GM23338 (cell line): ENCODE measurements around the gene SUCLG2. TPM values are rescaled to one million over a fixed set of nuclear protein-coding genes. Genes with fewer than 3 reads are reported as not detected.

Source experiments
- ATAC-seq: fragments of 200-7000 bp; cut with Tn5 transposase; 3 replicates; pipeline ENCODE4 v1.9.1; 2020
- DNase-seq: peaks from one replicate; pipeline ENCODE4 v3.0.0-alpha.2; 2015; ENCODE audit warnings: low spot score
- H2AFZ ChIP-seq: fragments of 200-600 bp; sonication (generic); 2 replicates; pipeline ENCODE4 v1.8.0; 2016; ENCODE audit warnings: antibody characterized with exemption, mild to moderate bottlenecking, moderate library complexity
- H3F3A ChIP-seq: fragments of 200-600 bp; sonication (generic); replicated peaks from 2 replicates; pipeline ENCODE4 v1.8.0; 2017; ENCODE audit warnings: antibody characterized with exemption, mixed run types, low read depth
- H3K27ac ChIP-seq: fragments of 200-600 bp; sonication (generic); 2 replicates; pipeline ENCODE4 v1.6.1; 2016; ENCODE audit warnings: low read depth
- H3K27me3 ChIP-seq: fragments of 200-600 bp; sonication (generic); 2 replicates; pipeline ENCODE4 v1.8.0; 2016; ENCODE audit warnings: mild to moderate bottlenecking, mixed run types, moderate library complexity; ENCODE audit not compliant: insufficient read depth
- H3K36me3 ChIP-seq: fragments of 200-600 bp; sonication (generic); 2 replicates; pipeline ENCODE4 v1.8.0; 2016; ENCODE audit warnings: mild to moderate bottlenecking; ENCODE audit not compliant: insufficient read depth
- H3K4me1 ChIP-seq: fragments of 200-600 bp; sonication (generic); 2 replicates; pipeline ENCODE4 v1.8.0; 2016; ENCODE audit warnings: mild to moderate bottlenecking, moderate library complexity; ENCODE audit not compliant: insufficient read depth
- H3K4me2 ChIP-seq: fragments of 200-600 bp; sonication (generic); 2 replicates; pipeline ENCODE4 v1.7.1; 2017; ENCODE audit warnings: mixed run types
- H3K4me3 ChIP-seq: fragments of 200-600 bp; sonication (generic); 2 replicates; pipeline ENCODE4 v1.6.1; 2016; ENCODE audit warnings: mixed run types
- H3K79me2 ChIP-seq: fragments of 200-600 bp; sonication (generic); replicated peaks from 2 replicates; pipeline ENCODE4 v1.8.0; 2017; ENCODE audit warnings: mild to moderate bottlenecking; ENCODE audit not compliant: insufficient read depth
- H3K9me2 ChIP-seq: fragments of 200-600 bp; sonication (generic); 2 replicates; pipeline ENCODE4 v1.8.0; 2017; ENCODE audit not compliant: insufficient read depth
- H4K20me1 ChIP-seq: fragments of 200-600 bp; sonication (generic); replicated peaks from 2 replicates; pipeline ENCODE4 v1.8.0; 2017; ENCODE audit warnings: mild to moderate bottlenecking; ENCODE audit not compliant: insufficient read depth
- H3K27ac Mint-ChIP-seq: 2 replicates; pipeline ENCODE4 v1.8.0; 2020; ENCODE audit warnings: inconsistent platforms, mild to moderate bottlenecking, moderate library complexity, mixed read lengths
- H3K27me3 Mint-ChIP-seq: 3 replicates; pipeline ENCODE4 v1.8.0; 2022; ENCODE audit warnings: low read depth, mild to moderate bottlenecking, moderate library complexity, mixed read lengths, inconsistent platforms; ENCODE audit not compliant: insufficient read depth, poor library complexity
- H3K36me3 Mint-ChIP-seq: 3 replicates; pipeline ENCODE4 v1.8.0; 2021; ENCODE audit warnings: low read depth, mild to moderate bottlenecking, inconsistent platforms, moderate library complexity, mixed read lengths
- H3K4me1 Mint-ChIP-seq: 3 replicates; pipeline ENCODE4 v1.8.0; 2020; ENCODE audit warnings: mild to moderate bottlenecking, inconsistent platforms, mixed read lengths
- H3K4me3 Mint-ChIP-seq: 3 replicates; pipeline ENCODE4 v1.8.0; 2021; ENCODE audit warnings: moderate library complexity, mild to moderate bottlenecking, inconsistent platforms, mixed read lengths
- H3K9me3 Mint-ChIP-seq: 3 replicates; pipeline ENCODE4 v1.8.0; 2020; ENCODE audit warnings: moderate library complexity, mild to moderate bottlenecking, inconsistent platforms, mixed read lengths
- CREB1 ChIP-seq: fragments of 250-450 bp; sonication (Bioruptor Pico); IDR thresholded peaks from 2 replicates; pipeline ENCODE4 v1.5.0; 2020; ENCODE audit warnings: low read depth, mild to moderate bottlenecking, moderate library complexity
- CTCF ChIP-seq, 2 experiments: fragments of 200-600 bp in 1 of 2; sonication (generic) in 1 of 2; conservative IDR thresholded peaks; 2 replicates each; pipeline versions ENCODE4 v1.5.1 to v1.6.1; 2016 to 2017; ENCODE audit warnings: antibody characterized with exemption in 2 of 2, low read depth in 2 of 2, mild to moderate bottlenecking in 2 of 2, moderate library complexity in 1 of 2
- ETS1 ChIP-seq: IDR thresholded peaks from 2 replicates; pipeline ENCODE4 v1.6.1; 2016; ENCODE audit warnings: antibody characterized with exemption
- EZH2 ChIP-seq: fragments of 200-600 bp; sonication (generic); IDR thresholded peaks from one replicate; pipeline ENCODE4 v1.8.0; 2017; ENCODE audit warnings: antibody characterized with exemption, mild to moderate bottlenecking, low read depth; ENCODE audit not compliant: unreplicated experiment
- EZH2phosphoT487 ChIP-seq: fragments of 200-600 bp; sonication (generic); IDR thresholded peaks from one replicate; pipeline ENCODE4 v1.8.1; 2018; ENCODE audit warnings: antibody characterized with exemption; ENCODE audit not compliant: unreplicated experiment
- JUNB ChIP-seq: IDR thresholded peaks from one replicate; pipeline ENCODE4 v1.6.1; 2016; ENCODE audit warnings: antibody characterized with exemption; ENCODE audit not compliant: unreplicated experiment
- NANOG ChIP-seq: IDR thresholded peaks from 2 replicates; pipeline ENCODE4 v1.6.1; 2016; ENCODE audit warnings: antibody characterized with exemption, borderline replicate concordance
- POLR2AphosphoS5 ChIP-seq: IDR thresholded peaks from 2 replicates; pipeline ENCODE4 v1.6.1; 2016; ENCODE audit warnings: antibody characterized with exemption, low read depth
- REST ChIP-seq: IDR thresholded peaks from one replicate; pipeline ENCODE4 v1.6.1; 2018; ENCODE audit warnings: antibody characterized with exemption; ENCODE audit not compliant: unreplicated experiment
- STAT1 ChIP-seq: IDR thresholded peaks from one replicate; pipeline ENCODE4 v1.6.1; 2016; ENCODE audit warnings: antibody characterized with exemption; ENCODE audit not compliant: unreplicated experiment
- ZNF114 ChIP-seq: fragments of 250-450 bp; sonication (Bioruptor Pico); IDR thresholded peaks from 2 replicates; pipeline ENCODE4 v1.5.0; 2020; ENCODE audit warnings: mild to moderate bottlenecking, moderate library complexity
- ZNF331 ChIP-seq: fragments of 250-450 bp; sonication (Bioruptor Pico); IDR thresholded peaks from 2 replicates; pipeline ENCODE4 v1.5.0; 2020; ENCODE audit warnings: low read depth, mild to moderate bottlenecking, moderate library complexity
- polyA plus RNA-seq: library from polyadenylated mRNA; unstranded; fragments of >200 nt; fragmentation: Nextera tagmentation; extraction: Ambion mirVana; gene quantifications from 2 replicates; pipeline ENCODE4 v1.2.1, GENCODE V29; 2016
- total RNA-seq: library from RNA; depleted of rRNA; stranded (reverse); fragments of >200 nt; shearing (Covaris generic); gene quantifications from 2 replicates; pipeline ENCODE4 v1.2.3, GENCODE V29; 2014

Gene SUCLG2
- total and polyA plus RNA-seq, 2 experiments from 2014 or later = 29.3 to 39.0 TPM

- TF ChIP-seq REST = no peak
- no peak for TF ChIP-seq ETS1
These were observed 200.8 kb downstream of the SUCLG2 start (continued) for GRCh38 chr3:67453628-67454027.

DNA sequence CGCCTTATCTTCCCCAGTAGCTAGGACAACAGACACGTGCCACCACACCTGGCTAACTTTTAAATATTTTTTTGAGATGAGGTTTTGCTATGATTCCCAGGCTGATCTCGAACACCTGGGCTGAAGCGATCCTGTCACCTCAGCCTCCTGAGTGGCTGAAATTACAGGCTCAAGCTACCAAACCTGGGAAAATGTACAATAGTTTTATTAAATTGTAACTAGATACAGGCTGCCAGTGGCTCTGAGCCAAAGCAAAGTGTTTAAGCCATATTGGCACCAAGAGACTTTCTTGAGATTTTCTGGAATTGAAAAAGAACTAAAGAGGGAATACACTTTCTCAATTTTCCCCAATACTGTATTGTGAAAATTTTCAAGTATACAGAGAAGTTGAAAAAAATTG is 204.3 kb downstream of the SUCLG2 start:
- Mint-ChIP-seq H3K27ac (no peak overlapping the region), H3K4me3 (no peak overlapping the region), H3K4me1 (no peaks in the 10 kb centered on the region), H3K27me3 (no peaks in the 10 kb centered on the region), H3K36me3 (no peaks in the 10 kb centered on the region), H3K9me3 (no peaks in the 10 kb centered on the region)
- no peak for DNase-seq
- Histone ChIP-seq H3K4me3 (no peak overlapping the region), H3K79me2 (no peaks in the 10 kb centered on the region), H3K4me2 (no peak overlapping the region), H3K9me2 (no peaks in the 10 kb centered on the region), H3K27ac (no peak overlapping the region), H3K4me1 (no peaks in the 10 kb centered on the region), H2AFZ (no peak overlapping the region), H4K20me1 (no peaks in the 10 kb centered on the region), H3F3A (no peaks in the 10 kb centered on the region), H3K36me3 (no peaks in the 10 kb centered on the region), H3K27me3 (no peaks in the 10 kb centered on the region)
- TF ChIP-seq EZH2phosphoT487 = no peak
- ATAC-seq = no peak

DNA sequence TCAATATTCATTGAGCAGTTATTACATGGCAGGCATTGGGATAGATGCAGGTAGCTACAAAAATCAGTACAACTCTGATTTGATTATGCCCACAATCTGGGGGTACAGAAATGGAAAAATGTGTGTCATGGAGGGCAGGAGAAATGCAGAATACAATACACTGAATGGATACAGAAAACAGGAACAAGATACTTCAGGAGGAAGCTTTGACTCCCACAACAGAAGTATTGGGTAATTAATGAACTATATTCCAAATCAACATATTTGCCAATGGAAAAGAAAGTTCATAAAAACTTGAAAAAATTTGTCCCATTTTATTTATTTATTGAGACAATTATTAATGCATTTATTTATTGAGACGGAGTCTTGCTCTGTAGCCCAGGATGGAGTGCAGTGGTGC is 207.0 kb downstream of the SUCLG2 start:
- no peak overlapping the region for H3K27ac Mint-ChIP-seq
- H3K4me1 Mint-ChIP-seq = no peaks in the 10 kb centered on the region
- H3K9me2 ChIP-seq = no peaks in the 10 kb centered on the region
- ATAC-seq = no peak
- H3K79me2 ChIP-seq = no peaks in the 10 kb centered on the region
- no peak overlapping the region for H3K27ac ChIP-seq
- no peak overlapping the region for H3K4me3 Mint-ChIP-seq
- H3K4me3 ChIP-seq = no peak overlapping the region
- H3K27me3 Mint-ChIP-seq = peaks cover 2% of the 10 kb centered on the region
- no peaks in the 10 kb centered on the region for H3K27me3 ChIP-seq
- TF ChIP-seq NANOG = no peak
- no peak for TF ChIP-seq POLR2AphosphoS5
- TF ChIP-seq ZNF114 = no peak
- TF ChIP-seq JUNB = no peak
- TF ChIP-seq CTCF (conservative IDR thresholded peaks at IDR 0.05; ENCODE audit: low read depth in 2 of 2) = no peak
- no peak for TF ChIP-seq CREB1
- no peak for TF ChIP-seq EZH2
- TF ChIP-seq STAT1 = no peak
- TF ChIP-seq EZH2phosphoT487 = no peak
- TF ChIP-seq ZNF331 = no peak
- TF ChIP-seq ETS1 = no peak
- H4K20me1 ChIP-seq = no peaks in the 10 kb centered on the region
- DNase-seq = no peak
- H3K36me3 ChIP-seq = no peaks in the 10 kb centered on the region
- no peak overlapping the region for H3K4me2 ChIP-seq
- no peaks in the 10 kb centered on the region for H3K4me1 ChIP-seq
- H3K36me3 Mint-ChIP-seq = no peaks in the 10 kb centered on the region
- H3F3A ChIP-seq = no peaks in the 10 kb centered on the region
- H2AFZ ChIP-seq = no peak overlapping the region
- H3K9me3 Mint-ChIP-seq = no peaks in the 10 kb centered on the region
